ENCODE data around the gene RAP2A. TPM values are rescaled to one million over a fixed set of nuclear protein-coding genes. Genes with fewer than 3 reads are reported as not detected.

The RAP2A gene
- total RNA-seq, 1 donor from 2014 or later = 46.6 TPM

GRCh38 chr13:97502181-97502580 is 68.2 kb downstream of the RAP2A start:
- Histone ChIP-seq H3K4me1 (ENCODE audit: insufficient read depth, low read length) (no peaks in the 10 kb centered on the region), H3K4me2 (ENCODE audit: low read length) (no peak overlapping the region), H4K20me1 (ENCODE audit: insufficient read depth, low read length) (no peaks in the 10 kb centered on the region), H3K27ac (ENCODE audit: low read depth, low read length) (no peak overlapping the region), H3K36me3 (ENCODE audit: insufficient read depth, low read length) (no peaks in the 10 kb centered on the region), H3K27me3 (ENCODE audit: insufficient read depth, low read length) (no peaks in the 10 kb centered on the region), H3K79me2 (ENCODE audit: insufficient read depth, low read length) (no peaks in the 10 kb centered on the region), H2AFZ (ENCODE audit: low read depth, low read length) (no peak overlapping the region), H3K9ac (ENCODE audit: low read length) (no peak overlapping the region), H3K4me3 (ENCODE audit: insufficient read depth, low read depth, low read length) (no peak overlapping the region), H3K9me3 (ENCODE audit: insufficient read depth, low read depth, low read length) (no peaks in the 10 kb centered on the region)
- H3K27ac Mint-ChIP-seq (ENCODE audit: unreplicated experiment) = no peak overlapping the region
- H3K9me3 Mint-ChIP-seq (ENCODE audit: unreplicated experiment) = no peaks in the 10 kb centered on the region
- no peak overlapping the region for H3K4me3 Mint-ChIP-seq (ENCODE audit: unreplicated experiment)
- TF ChIP-seq CTCF (IDR thresholded peaks at IDR 0.05; ENCODE audit: insufficient read depth, low read depth, low read length) (no peak), EZH2 (IDR thresholded peaks at IDR 0.05; ENCODE audit: insufficient read depth, low read length) (no peak)
- H3K4me1 Mint-ChIP-seq (ENCODE audit: low read depth, unreplicated experiment) = peaks cover 4% of the 10 kb centered on the region
- FAIRE-seq (no peak), DNase-seq (ENCODE audit: low read depth) (no peak)
- no peaks in the 10 kb centered on the region for H3K36me3 Mint-ChIP-seq (ENCODE audit: low read depth, unreplicated experiment)
- no peaks in the 10 kb centered on the region for H3K27me3 Mint-ChIP-seq (ENCODE audit: low read depth, unreplicated experiment)

- Histone ChIP-seq H3K27me3 (ENCODE audit: insufficient read depth, low read length) (no peaks in the 10 kb centered on the region), H3K27ac (ENCODE audit: low read depth, low read length) (no peak overlapping the region), H3K9ac (ENCODE audit: low read length) (no peak overlapping the region), H3K4me3 (ENCODE audit: insufficient read depth, low read depth, low read length) (no peak overlapping the region), H3K36me3 (ENCODE audit: insufficient read depth, low read length) (no peaks in the 10 kb centered on the region), H3K4me1 (ENCODE audit: insufficient read depth, low read length) (no peaks in the 10 kb centered on the region), H4K20me1 (ENCODE audit: insufficient read depth, low read length) (no peaks in the 10 kb centered on the region), H3K79me2 (ENCODE audit: insufficient read depth, low read length) (no peaks in the 10 kb centered on the region), H3K9me3 (ENCODE audit: insufficient read depth, low read depth, low read length) (no peaks in the 10 kb centered on the region), H2AFZ (ENCODE audit: low read depth, low read length) (no peak overlapping the region), H3K4me2 (ENCODE audit: low read length) (no peak overlapping the region)
- Mint-ChIP-seq H3K27me3 (ENCODE audit: low read depth, unreplicated experiment) (no peaks in the 10 kb centered on the region), H3K4me1 (ENCODE audit: low read depth, unreplicated experiment) (no peaks in the 10 kb centered on the region), H3K27ac (ENCODE audit: unreplicated experiment) (no peak overlapping the region), H3K4me3 (ENCODE audit: unreplicated experiment) (no peak overlapping the region), H3K9me3 (ENCODE audit: unreplicated experiment) (no peaks in the 10 kb centered on the region), H3K36me3 (ENCODE audit: low read depth, unreplicated experiment) (no peaks in the 10 kb centered on the region)
- DNase-seq (ENCODE audit: low read depth) (no peak), FAIRE-seq (no peak)
- TF ChIP-seq CTCF (IDR thresholded peaks at IDR 0.05; ENCODE audit: insufficient read depth, low read depth, low read length) (no peak), EZH2 (IDR thresholded peaks at IDR 0.05; ENCODE audit: insufficient read depth, low read length) (no peak)
These were observed 68.7 kb downstream of the RAP2A start for GRCh38 chr13:97502706-97503105.

GRCh38 chr13:97505017-97505416 is 71.0 kb downstream of the RAP2A start:
- no peak for TF ChIP-seq CTCF (IDR thresholded peaks at IDR 0.05; ENCODE audit: insufficient read depth, low read depth, low read length)
- TF ChIP-seq EZH2 (IDR thresholded peaks at IDR 0.05; ENCODE audit: insufficient read depth, low read length) = no peak
- H3K9me3 Mint-ChIP-seq (ENCODE audit: unreplicated experiment) = peaks cover 6% of the 10 kb centered on the region
- H3K4me3 Mint-ChIP-seq (ENCODE audit: unreplicated experiment) = no peak overlapping the region
- no peaks in the 10 kb centered on the region for H3K27me3 Mint-ChIP-seq (ENCODE audit: low read depth, unreplicated experiment)
- H3K4me1 Mint-ChIP-seq (ENCODE audit: low read depth, unreplicated experiment) = no peaks in the 10 kb centered on the region
- H3K4me2 ChIP-seq (ENCODE audit: low read length) = no peak overlapping the region
- H3K27ac Mint-ChIP-seq (ENCODE audit: unreplicated experiment) = no peak overlapping the region
- H4K20me1 ChIP-seq (ENCODE audit: insufficient read depth, low read length) = no peaks in the 10 kb centered on the region
- no peak overlapping the region for H3K4me3 ChIP-seq (ENCODE audit: insufficient read depth, low read depth, low read length)
- H3K9ac ChIP-seq (ENCODE audit: low read length) = no peak overlapping the region
- H3K36me3 ChIP-seq (ENCODE audit: insufficient read depth, low read length) = no peaks in the 10 kb centered on the region
- no peaks in the 10 kb centered on the region for H3K36me3 Mint-ChIP-seq (ENCODE audit: low read depth, unreplicated experiment)
- FAIRE-seq (no peak), DNase-seq (ENCODE audit: low read depth) (no peak)
- no peaks in the 10 kb centered on the region for H3K27me3 ChIP-seq (ENCODE audit: insufficient read depth, low read length)
- H3K4me1 ChIP-seq (ENCODE audit: insufficient read depth, low read length) = no peaks in the 10 kb centered on the region
- no peak overlapping the region for H3K27ac ChIP-seq (ENCODE audit: low read depth, low read length)
- no peaks in the 10 kb centered on the region for H3K9me3 ChIP-seq (ENCODE audit: insufficient read depth, low read depth, low read length)
- no peaks in the 10 kb centered on the region for H3K79me2 ChIP-seq (ENCODE audit: insufficient read depth, low read length)
- no peak overlapping the region for H2AFZ ChIP-seq (ENCODE audit: low read depth, low read length)
